Keratinocyte (primary cell): Measurements from ENCODE around the gene MRGPRF. TPM values are rescaled to one million over a fixed set of nuclear protein-coding genes. Genes with fewer than 3 reads are reported as not detected.

Experiments used
- DNase-seq: peaks from one replicate; pipeline ENCODE4 v3.0.0-alpha.2; 2011; ENCODE audit warnings: low read depth, missing footprints, low spot score
- FAIRE-seq: peaks from 2 replicates; lab custom pipeline; 2011; peaks lifted over from hg19 to GRCh38; lab: Jason Lieb, UNC
- H2AFZ ChIP-seq: 2 replicates; pipeline ENCODE4 v1.6.0; 2012; ENCODE audit warnings: low read length, control low read depth, inconsistent platforms; ENCODE audit not compliant: control insufficient read depth
- H3K27ac ChIP-seq: 2 replicates; pipeline ENCODE4 v1.5.1; 2011; ENCODE audit warnings: low read length; ENCODE audit not compliant: control insufficient read depth, insufficient read depth
- H3K27me3 ChIP-seq: 3 replicates; pipeline ENCODE4 v1.6.0; 2011; ENCODE audit warnings: low read length; ENCODE audit not compliant: control insufficient read depth, insufficient read depth; ENCODE audit errors: extremely low read depth
- H3K36me3 ChIP-seq, 2 experiments: 2 replicates in 1 of 2; 3 replicates in 1 of 2; pipeline ENCODE4 v1.5.1; 2011; ENCODE audit warnings: low read length in 2 of 2, mild to moderate bottlenecking in 1 of 2; ENCODE audit not compliant: control insufficient read depth in 2 of 2, insufficient read depth in 2 of 2; ENCODE audit errors: extremely low read depth in 1 of 2
- H3K4me1 ChIP-seq: 3 replicates; pipeline ENCODE4 v1.5.1; 2011; ENCODE audit warnings: low read length; ENCODE audit not compliant: control insufficient read depth, insufficient read depth; ENCODE audit errors: extremely low read depth
- H3K4me2 ChIP-seq: 3 replicates; pipeline ENCODE4 v1.6.0; 2011; ENCODE audit warnings: low read depth, low read length; ENCODE audit not compliant: control insufficient read depth, insufficient read depth; ENCODE audit errors: extremely low read depth
- H3K4me3 ChIP-seq, 3 experiments: fragments of 200-600 bp in 1 of 3; sonication (generic) in 1 of 3; 2 replicates in 2 of 3; 3 replicates in 1 of 3; pipeline ENCODE4 v1.5.1; 2011 to 2016; ENCODE audit warnings: low read length in 3 of 3, mild to moderate bottlenecking in 3 of 3, control low read depth in 2 of 3, inconsistent platforms in 1 of 3, low read depth in 1 of 3, mixed read lengths in 1 of 3, mixed run types in 1 of 3, moderate library complexity in 1 of 3; ENCODE audit not compliant: control insufficient read depth in 2 of 3, insufficient read depth in 2 of 3; ENCODE audit errors: extremely low read depth in 1 of 3
- H3K79me2 ChIP-seq: 2 replicates; pipeline ENCODE4 v1.6.0; 2012; ENCODE audit warnings: low read length; ENCODE audit not compliant: control insufficient read depth, insufficient read depth
- H3K9ac ChIP-seq: 3 replicates; pipeline ENCODE4 v1.6.0; 2011; ENCODE audit warnings: low read length; ENCODE audit not compliant: control insufficient read depth, insufficient read depth; ENCODE audit errors: extremely low read depth
- H3K9me1 ChIP-seq: 3 replicates; pipeline ENCODE4 v1.6.0; 2011; ENCODE audit warnings: low read length; ENCODE audit not compliant: control insufficient read depth, insufficient read depth; ENCODE audit errors: extremely low read depth
- H3K9me3 ChIP-seq: 2 replicates; pipeline ENCODE4 v1.5.1; 2012; ENCODE audit warnings: low read depth, low read length; ENCODE audit not compliant: control insufficient read depth
- H4K20me1 ChIP-seq: 3 replicates; pipeline ENCODE4 v1.6.0; 2011; ENCODE audit warnings: low read length; ENCODE audit not compliant: control insufficient read depth, insufficient read depth; ENCODE audit errors: extremely low read depth
- EZH2 ChIP-seq: IDR thresholded peaks from one replicate; pipeline ENCODE4 v1.6.1; 2012; ENCODE audit warnings: inconsistent platforms, mild to moderate bottlenecking, low read length, moderate library complexity
- dilution Hi-C: fragments of 300-500 bp; cut with MboI; formaldehyde crosslinking; loops from one replicate; pipeline ENCODE4 v1.7.0; 2020; ENCODE audit warnings: low sequenced_read_pairs; ENCODE audit not compliant: extremely low pct_ligation_motif_present
- polyA plus RNA-seq, 5 experiments: library from polyadenylated mRNA; depleted of rRNA in 3 of 5; stranded (reverse) in 3 of 5; stranded (forward) in 1 of 5; unstranded in 1 of 5; fragments of >200 nt; gene quantifications; 1 replicate in 1 of 5; 2 replicates in 3 of 5; 3 replicates in 1 of 5; pipeline versions ENCODE4 v1.2.1 to v1.2.3, GENCODE V29; 2011 to 2012; ENCODE audit warnings: missing spikeins in 2 of 5, low read depth in 1 of 5, low replicate concordance in 1 of 5
- TF ChIP-seq, protein P1 (sequence below), 3 experiments: IDR thresholded peaks in 1 of 3; conservative IDR thresholded peaks in 1 of 3; optimal IDR thresholded peaks in 1 of 3; 2 replicates in 2 of 3; 3 replicates in 1 of 3; pipeline versions ENCODE3 to v1.5.1; 2011; ENCODE audit warnings: low read length in 3 of 3, mild to moderate bottlenecking in 3 of 3, moderate library complexity in 2 of 3, control low read depth in 1 of 3, inconsistent platforms in 1 of 3; ENCODE audit not compliant: insufficient read depth in 2 of 3; ENCODE audit errors: extremely low read depth in 1 of 3

The MRGPRF gene
- polyA plus RNA-seq, 1 donor (not counting 4 experiments of a cell fraction or from before 2014, with no cell fraction given), result not detected

GRCh38 chr11:68994161-68994893 is 18.7 kb downstream of the MRGPRF start:
- dilution Hi-C loops, result no loop called here
- peaks cover 17% of the 10 kb centered on the region for H3K27me3 ChIP-seq
- no peaks in the 10 kb centered on the region for H3K36me3 ChIP-seq
- no peaks in the 10 kb centered on the region for H4K20me1 ChIP-seq
- no peak overlapping the region for H3K4me2 ChIP-seq
- no peak overlapping the region for H3K27ac ChIP-seq
- H2AFZ ChIP-seq, result no peak overlapping the region
- TF ChIP-seq, protein P1, sequence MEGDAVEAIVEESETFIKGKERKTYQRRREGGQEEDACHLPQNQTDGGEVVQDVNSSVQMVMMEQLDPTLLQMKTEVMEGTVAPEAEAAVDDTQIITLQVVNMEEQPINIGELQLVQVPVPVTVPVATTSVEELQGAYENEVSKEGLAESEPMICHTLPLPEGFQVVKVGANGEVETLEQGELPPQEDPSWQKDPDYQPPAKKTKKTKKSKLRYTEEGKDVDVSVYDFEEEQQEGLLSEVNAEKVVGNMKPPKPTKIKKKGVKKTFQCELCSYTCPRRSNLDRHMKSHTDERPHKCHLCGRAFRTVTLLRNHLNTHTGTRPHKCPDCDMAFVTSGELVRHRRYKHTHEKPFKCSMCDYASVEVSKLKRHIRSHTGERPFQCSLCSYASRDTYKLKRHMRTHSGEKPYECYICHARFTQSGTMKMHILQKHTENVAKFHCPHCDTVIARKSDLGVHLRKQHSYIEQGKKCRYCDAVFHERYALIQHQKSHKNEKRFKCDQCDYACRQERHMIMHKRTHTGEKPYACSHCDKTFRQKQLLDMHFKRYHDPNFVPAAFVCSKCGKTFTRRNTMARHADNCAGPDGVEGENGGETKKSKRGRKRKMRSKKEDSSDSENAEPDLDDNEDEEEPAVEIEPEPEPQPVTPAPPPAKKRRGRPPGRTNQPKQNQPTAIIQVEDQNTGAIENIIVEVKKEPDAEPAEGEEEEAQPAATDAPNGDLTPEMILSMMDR (optimal IDR thresholded peaks at IDR 0.05 in 1 of 3, IDR thresholded peaks at IDR 0.05 in 1 of 3, conservative IDR thresholded peaks at IDR 0.05 in 1 of 3; ENCODE audit: extremely low read depth in 1 of 3, insufficient read depth in 2 of 3, low read length in 3 of 3), result no peak
- no peak for TF ChIP-seq EZH2
- no peaks in the 10 kb centered on the region for H3K9me3 ChIP-seq
- FAIRE-seq, result no peak
- H3K4me3 ChIP-seq, result no peak overlapping the region
- H3K9me1 ChIP-seq, result no peaks in the 10 kb centered on the region
- H3K4me1 ChIP-seq, result no peaks in the 10 kb centered on the region
- H3K9ac ChIP-seq, result no peak overlapping the region
- no peak for DNase-seq
- H3K79me2 ChIP-seq, result no peaks in the 10 kb centered on the region

GRCh38 chr11:68993546-68993945 is 19.5 kb downstream of the MRGPRF start:
- no peaks in the 10 kb centered on the region for H4K20me1 ChIP-seq
- H3K4me2 ChIP-seq, result no peak overlapping the region
- no peaks in the 10 kb centered on the region for H3K4me1 ChIP-seq
- H3K9ac ChIP-seq, result no peak overlapping the region
- no peak overlapping the region for H2AFZ ChIP-seq
- FAIRE-seq, result no peak
- TF ChIP-seq, protein P1 (optimal IDR thresholded peaks at IDR 0.05 in 1 of 3, IDR thresholded peaks at IDR 0.05 in 1 of 3, conservative IDR thresholded peaks at IDR 0.05 in 1 of 3; ENCODE audit: extremely low read depth in 1 of 3, insufficient read depth in 2 of 3, low read length in 3 of 3), result no peak
- TF ChIP-seq EZH2, result no peak
- no peak overlapping the region for H3K27ac ChIP-seq
- no peak overlapping the region for H3K4me3 ChIP-seq
- no peaks in the 10 kb centered on the region for H3K79me2 ChIP-seq
- H3K9me1 ChIP-seq, result no peaks in the 10 kb centered on the region
- no peaks in the 10 kb centered on the region for H3K9me3 ChIP-seq
- peaks cover 14% of the 10 kb centered on the region for H3K27me3 ChIP-seq
- dilution Hi-C loops, result no loop called here
- no peaks in the 10 kb centered on the region for H3K36me3 ChIP-seq
- no peak for DNase-seq
